Suprapubic skin (tissue), 4 donors: Measurements from ENCODE around the gene HOXA4.

Experiments
- CTCF ChIP-seq, 2 donors: fragments of 200-600 bp in 1 of 2; fragments of 450-650 bp in 1 of 2; sonication (generic) in 1 of 2; IDR thresholded peaks; one replicate each; pipeline ENCODE4 v1.5.1; 2016 to 2019; ENCODE audit warnings: antibody characterized with exemption in 2 of 2, mild to moderate bottlenecking in 1 of 2, moderate library complexity in 1 of 2
- EP300 ChIP-seq: sonication (generic); formaldehyde crosslinking; IDR thresholded peaks from one replicate; pipeline ENCODE4 v1.6.1; 2017; ENCODE audit warnings: antibody characterized with exemption
- POLR2A ChIP-seq, 2 donors: fragments of 450-650 bp; IDR thresholded peaks; one replicate each; pipeline ENCODE4 v1.6.1; 2017; ENCODE audit warnings: antibody characterized with exemption in 2 of 2, mild to moderate bottlenecking in 2 of 2, moderate library complexity in 2 of 2
- POLR2AphosphoS5 ChIP-seq, 3 donors: sonication (generic); formaldehyde crosslinking; IDR thresholded peaks; one replicate each; pipeline ENCODE4 v1.6.1; 2017; ENCODE audit warnings: antibody characterized with exemption in 3 of 3

- TF ChIP-seq CTCF (IDR thresholded peaks at IDR 0.05) (no peak), POLR2AphosphoS5 (IDR thresholded peaks at IDR 0.05) (no peak), POLR2A (IDR thresholded peaks at IDR 0.05) (no peak), EP300 (no peak)
Observed at GRCh38 chr7:27178366-27178765, 47.8 kb upstream of the HOXA4 start.
